SK-N-SH treated with all-trans-retinoic acid at 6 μM for 48 hours (cell line): Measurements from ENCODE around the gene TMEM201.
A peak's percentile ranks its signal among the peaks of the same experiment; 100 is the strongest.
"Not testable (repeated sequence)": the region's sequence is repeated elsewhere in the genome, so short reads cannot be mapped to it uniquely, and the experiment has no call there.

ENCODE experiments used
- ATAC-seq: fragments of 200-7000 bp; cut with Tn5 transposase; 3 replicates; pipeline ENCODE4 v1.9.1; 2020; ENCODE audit warnings: mild to moderate bottlenecking, moderate library complexity
- ARNTL ChIP-seq: fragments of 450-650 bp; formaldehyde crosslinking; IDR thresholded peaks from 2 replicates; pipeline ENCODE4 v1.5.0; 2020; ENCODE audit warnings: low read depth, mild to moderate bottlenecking, moderate library complexity, borderline replicate concordance
- BACH2 ChIP-seq: fragments of 250-450 bp; sonication (Bioruptor Pico); IDR thresholded peaks from 2 replicates; pipeline ENCODE4 v1.9.0; 2021; ENCODE audit warnings: mild to moderate bottlenecking, borderline replicate concordance
- CREB5 ChIP-seq: fragments of 250-450 bp; sonication (Bioruptor Pico); IDR thresholded peaks from 2 replicates; pipeline ENCODE4 v1.5.1; 2020; ENCODE audit warnings: low read depth, mild to moderate bottlenecking, moderate library complexity
- CSDC2 ChIP-seq: fragments of 250-450 bp; sonication (Bioruptor Pico); IDR thresholded peaks from 2 replicates; pipeline ENCODE4 v1.5.0; 2020; ENCODE audit warnings: mild to moderate bottlenecking, moderate library complexity
- CSRNP3 ChIP-seq: fragments of 250-450 bp; sonication (Bioruptor Pico); IDR thresholded peaks from 2 replicates; pipeline ENCODE4 v1.5.1; 2021; ENCODE audit warnings: mild to moderate bottlenecking, moderate library complexity
- ESRRG ChIP-seq: fragments of 250-450 bp; sonication (Bioruptor Pico); IDR thresholded peaks from 2 replicates; pipeline ENCODE4 v1.6.1; 2021; ENCODE audit warnings: mild to moderate bottlenecking
- GLIS3 ChIP-seq: fragments of 250-450 bp; sonication (Bioruptor Pico); IDR thresholded peaks from 2 replicates; pipeline ENCODE4 v1.5.0; 2020; ENCODE audit warnings: mild to moderate bottlenecking, moderate library complexity
- ISL1 ChIP-seq: fragments of 250-450 bp; sonication (Bioruptor Pico); IDR thresholded peaks from 2 replicates; pipeline ENCODE4 v2.1.2; 2022; ENCODE audit warnings: mild to moderate bottlenecking, moderate library complexity
- OSR1 ChIP-seq: fragments of 250-450 bp; sonication (Bioruptor Pico); IDR thresholded peaks from 2 replicates; pipeline ENCODE4 v1.8.0; 2022; ENCODE audit warnings: moderate library complexity, mild to moderate bottlenecking, inconsistent platforms
- PATZ1 ChIP-seq: fragments of 250-450 bp; sonication (Bioruptor Pico); IDR thresholded peaks from 2 replicates; pipeline ENCODE4 v1.8.0; 2020; ENCODE audit warnings: mild to moderate bottlenecking, moderate library complexity, borderline replicate concordance
- POU6F1 ChIP-seq: fragments of 250-450 bp; sonication (Bioruptor Pico); IDR thresholded peaks from 2 replicates; pipeline ENCODE4 v1.8.0; 2021; ENCODE audit warnings: low read depth, mild to moderate bottlenecking, moderate library complexity, borderline replicate concordance
- PPARA ChIP-seq: fragments of 250-450 bp; sonication (Bioruptor Pico); IDR thresholded peaks from 2 replicates; pipeline ENCODE4 v1.5.0; 2020; ENCODE audit warnings: mild to moderate bottlenecking, borderline replicate concordance
- RARB ChIP-seq: fragments of 250-450 bp; sonication (Bioruptor Pico); IDR thresholded peaks from 2 replicates; pipeline ENCODE4 v1.8.0; 2021; ENCODE audit warnings: mild to moderate bottlenecking, moderate library complexity
- SNAI2 ChIP-seq: fragments of 250-450 bp; sonication (Bioruptor Pico); IDR thresholded peaks from 2 replicates; pipeline ENCODE4 v1.5.0; 2020; ENCODE audit warnings: mild to moderate bottlenecking, moderate library complexity
- TCF4 ChIP-seq: fragments of 250-450 bp; sonication (Bioruptor Pico); IDR thresholded peaks from 2 replicates; pipeline ENCODE4 v1.8.0; 2021; ENCODE audit warnings: mild to moderate bottlenecking, moderate library complexity, borderline replicate concordance
- TSHZ2 ChIP-seq: fragments of 250-450 bp; sonication (Bioruptor Pico); IDR thresholded peaks from 2 replicates; pipeline ENCODE4 v1.5.0; 2020; ENCODE audit warnings: mild to moderate bottlenecking, moderate library complexity
- ZC3H10 ChIP-seq: fragments of 250-450 bp; sonication (Bioruptor Pico); IDR thresholded peaks from 2 replicates; pipeline ENCODE4 v1.5.1; 2021; ENCODE audit warnings: mild to moderate bottlenecking, moderate library complexity
- ZFP3 ChIP-seq: fragments of 250-450 bp; sonication (Bioruptor Pico); IDR thresholded peaks from 2 replicates; pipeline ENCODE4 v1.5.0; 2020; ENCODE audit warnings: mild to moderate bottlenecking, moderate library complexity
- ZFP30 ChIP-seq: fragments of 450-650 bp; formaldehyde crosslinking; IDR thresholded peaks from 2 replicates; pipeline ENCODE4 v1.5.0; 2022; ENCODE audit warnings: mild to moderate bottlenecking, moderate library complexity
- ZNF565 ChIP-seq: fragments of 450-650 bp; formaldehyde crosslinking; conservative IDR thresholded peaks from 2 replicates; pipeline ENCODE4 v1.5.0; 2020; ENCODE audit warnings: low read depth, mild to moderate bottlenecking, moderate library complexity
- ZNF70 ChIP-seq: fragments of 450-650 bp; formaldehyde crosslinking; IDR thresholded peaks from 2 replicates; pipeline ENCODE4 v1.5.0; 2020; ENCODE audit warnings: mild to moderate bottlenecking, moderate library complexity
- ZNF8 ChIP-seq: fragments of 450-650 bp; formaldehyde crosslinking; IDR thresholded peaks from 2 replicates; pipeline ENCODE4 v1.5.0; 2020; ENCODE audit warnings: mild to moderate bottlenecking, moderate library complexity

Gene TMEM201

GRCh38 chr1:9558946-9559545, 29.7 kb upstream of the TMEM201 start:
- TF ChIP-seq ZNF565 (CRISPR knock-in tag), result no peak
- TF ChIP-seq CSDC2 (CRISPR knock-in tag), result no peak
- TF ChIP-seq PATZ1, result no peak
- TF ChIP-seq SNAI2 (CRISPR knock-in tag), result no peak
- no peak for TF ChIP-seq ZNF70
- no peak for TF ChIP-seq TSHZ2 (CRISPR knock-in tag)
- no peak for TF ChIP-seq ZFP3 (CRISPR knock-in tag)
- no peak for TF ChIP-seq CSRNP3 (CRISPR knock-in tag)
- TF ChIP-seq BACH2 (CRISPR knock-in tag), result no peak
- TF ChIP-seq ZC3H10 (CRISPR knock-in tag), result no peak
- no peak for TF ChIP-seq ZFP30
- TF ChIP-seq GLIS3 (CRISPR knock-in tag), result no peak
- no peak for TF ChIP-seq ISL1 (CRISPR knock-in tag)
- TF ChIP-seq CREB5 (CRISPR knock-in tag), result no peak
- TF ChIP-seq ARNTL (CRISPR knock-in tag), result no peak
- TF ChIP-seq PPARA (CRISPR knock-in tag), result no peak
- no peak for TF ChIP-seq TCF4 (CRISPR knock-in tag)
- TF ChIP-seq RARB (CRISPR knock-in tag), result no peak
- ATAC-seq, result no peak

- no peak for ATAC-seq
- TF ChIP-seq ISL1 (CRISPR knock-in tag) (no peak), ESRRG (CRISPR knock-in tag) (no peak), OSR1 (CRISPR knock-in tag) (no peak)
- TF ChIP-seq, all 23 proteins: peak for 0
Measured at GRCh38 chr1:9559673-9560072, 29.0 kb upstream of the TMEM201 start.

GRCh38 chr1:9560090-9560489, 28.6 kb upstream of the TMEM201 start:
- ATAC-seq, result not testable (repeated sequence)

GRCh38 chr1:9561429-9561828, 27.3 kb upstream of the TMEM201 start:
- peak; percentile 96 for ATAC-seq
- TF ChIP-seq GLIS3 (CRISPR knock-in tag) (no peak), ISL1 (CRISPR knock-in tag) (peak; percentile 91)

GRCh38 chr1:9569267-9569666, 19.4 kb upstream of the TMEM201 start:
- ATAC-seq, result no peak
- TF ChIP-seq CSDC2 (CRISPR knock-in tag) (no peak), POU6F1 (CRISPR knock-in tag) (no peak), PATZ1 (no peak), ARNTL (CRISPR knock-in tag) (no peak), ZNF70 (no peak), ESRRG (CRISPR knock-in tag) (no peak), SNAI2 (CRISPR knock-in tag) (no peak), CSRNP3 (CRISPR knock-in tag) (no peak), GLIS3 (CRISPR knock-in tag) (no peak), ZFP30 (no peak), OSR1 (CRISPR knock-in tag) (no peak), ZC3H10 (CRISPR knock-in tag) (no peak), ZNF8 (CRISPR knock-in tag) (no peak), TCF4 (CRISPR knock-in tag) (no peak)
